DLD1 (cell line): ENCODE results near the gene ANKRD18A.
"Not testable (repeated sequence)": the region's sequence is repeated elsewhere in the genome, so short reads cannot be mapped to it uniquely, and the experiment has no call there.

Source experiments
- in situ Hi-C: cut with HindIII; loops from 2 replicates; pipeline ENCODE4 v1.10.0; 2017; ENCODE audit warnings: low sequenced_read_pairs

The ANKRD18A gene

DNA sequence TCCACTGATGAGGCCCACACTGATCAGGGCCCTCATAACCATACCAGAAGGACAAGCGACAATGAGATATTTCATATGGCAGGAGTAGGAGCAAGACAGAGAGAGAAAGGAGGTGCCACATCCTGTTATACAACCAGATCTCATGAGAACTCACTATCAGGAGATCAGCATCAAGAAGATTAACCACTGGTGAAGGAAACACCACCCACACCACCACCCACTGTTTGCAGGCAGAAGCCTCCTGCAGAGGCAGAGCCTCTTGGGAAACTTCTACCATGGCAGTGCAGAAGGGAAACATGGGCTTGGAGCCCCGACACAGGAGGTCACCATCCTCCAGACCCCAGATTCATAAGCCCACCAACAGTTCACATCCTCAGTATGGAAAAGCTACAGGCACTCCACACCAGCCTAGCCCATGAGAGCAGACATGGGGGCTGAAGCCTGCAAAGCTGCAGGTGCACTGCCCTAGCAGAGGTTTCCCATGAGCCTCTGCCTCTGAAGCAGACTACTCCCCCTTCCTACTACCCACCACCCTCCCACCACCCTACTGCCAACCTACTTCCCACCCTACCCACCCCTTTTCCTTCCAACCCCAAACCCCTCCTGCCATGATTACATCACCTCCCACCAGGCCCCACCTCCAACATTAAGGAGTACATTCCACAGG lies 73.8 kb downstream of the ANKRD18A start:
- in situ Hi-C loops = not testable (repeated sequence)

DNA sequence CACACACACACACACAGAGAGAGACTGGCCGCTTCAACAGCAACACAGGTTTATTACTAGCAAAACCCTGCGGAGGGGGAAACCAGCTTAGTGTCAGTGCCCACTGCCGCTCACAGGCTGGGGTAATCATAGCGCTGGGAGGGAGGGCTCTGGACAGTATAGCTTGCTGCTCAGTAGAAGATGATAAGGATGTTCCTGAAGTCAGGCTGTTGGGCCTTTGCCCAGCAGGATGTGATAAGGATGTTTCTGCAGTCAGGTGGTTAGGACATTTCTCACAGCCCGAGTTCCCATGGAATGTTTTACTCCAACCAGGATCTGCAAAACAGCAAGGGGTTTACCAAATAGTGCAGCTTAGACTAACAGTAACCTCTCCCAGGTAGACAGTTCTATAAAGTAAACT lies 79.9 kb downstream of the ANKRD18A start:
- in situ Hi-C loops = not testable (repeated sequence)

DNA sequence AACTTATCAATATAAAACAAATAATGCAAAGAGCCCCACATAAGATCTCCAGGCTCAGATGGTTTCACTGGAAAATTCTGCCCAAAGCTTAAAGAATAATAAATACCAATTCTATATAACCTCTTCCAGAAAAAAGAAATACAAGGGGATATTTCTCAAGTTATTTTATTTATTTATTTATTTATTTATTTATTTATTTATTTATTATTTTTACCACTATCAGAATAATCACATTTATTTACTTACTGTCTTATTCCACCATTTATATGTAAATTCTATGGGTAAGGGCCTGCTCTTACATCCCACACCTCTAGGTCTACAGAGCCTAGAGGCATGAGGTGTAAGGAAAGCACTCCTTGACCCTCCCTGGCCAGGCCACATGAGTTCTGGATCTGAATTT lies 91.1 kb downstream of the ANKRD18A start:
- in situ Hi-C loops = no loop called here

DNA sequence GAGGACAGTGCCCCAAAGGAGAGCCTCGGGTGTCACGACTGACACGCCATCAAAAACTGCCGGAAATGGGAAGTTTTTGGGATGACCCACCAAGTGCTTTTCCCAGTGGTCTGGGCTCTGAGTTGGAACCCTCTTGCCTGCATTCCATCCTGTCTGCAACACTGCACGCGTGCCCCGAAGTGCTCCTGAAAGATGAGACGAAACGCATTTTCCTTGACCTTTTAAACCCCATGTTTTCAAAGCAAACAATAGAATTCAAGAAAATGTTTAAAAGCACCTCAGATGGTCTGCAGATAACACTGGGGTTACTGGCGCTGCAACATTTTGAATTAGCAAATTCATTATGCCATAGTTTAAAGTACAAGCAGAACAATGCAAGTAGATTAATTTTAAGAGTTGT lies 92.9 kb downstream of the ANKRD18A start:
- in situ Hi-C loops = no loop called here

DNA sequence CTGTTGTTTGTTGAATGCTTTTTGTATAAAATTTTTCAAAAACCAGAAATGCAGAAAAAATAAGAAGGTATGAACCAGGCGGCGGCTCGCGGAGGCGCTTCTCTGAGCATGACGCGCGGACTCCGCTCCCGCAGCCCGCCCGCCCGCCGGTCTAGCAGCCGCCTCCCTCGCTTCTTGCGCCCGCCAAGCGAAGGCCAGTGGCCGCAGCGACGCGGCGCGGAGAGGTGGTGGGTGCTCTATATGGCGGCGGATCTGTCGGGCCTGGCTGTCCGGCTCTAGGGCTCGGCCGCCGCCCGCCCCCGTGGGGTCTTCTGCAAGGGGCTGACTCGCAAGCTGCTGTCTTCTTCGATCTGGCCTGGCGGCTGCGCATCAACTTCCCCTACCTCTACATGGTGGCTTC lies 93.8 kb downstream of the ANKRD18A start:
- in situ Hi-C loops = no loop called here

DNA sequence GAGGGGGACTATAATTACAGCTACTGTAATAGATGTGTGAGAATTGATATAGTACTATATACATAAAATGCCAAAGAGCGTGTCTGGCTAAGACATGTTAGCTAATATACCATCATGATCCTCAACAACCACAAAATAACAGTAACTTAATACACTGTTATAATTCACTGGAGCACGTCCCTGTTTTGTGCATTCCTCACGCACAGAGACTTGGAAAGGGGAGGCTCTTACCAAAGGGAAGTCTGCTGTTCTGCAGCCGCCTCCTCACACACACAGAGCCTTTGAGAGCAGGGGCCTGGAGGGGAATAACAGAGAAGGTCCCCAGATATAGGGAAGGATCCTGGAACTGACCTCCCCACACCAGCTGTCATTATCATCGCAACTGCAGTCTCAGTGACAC lies 97.3 kb downstream of the ANKRD18A start:
- in situ Hi-C loops = no loop called here

DNA sequence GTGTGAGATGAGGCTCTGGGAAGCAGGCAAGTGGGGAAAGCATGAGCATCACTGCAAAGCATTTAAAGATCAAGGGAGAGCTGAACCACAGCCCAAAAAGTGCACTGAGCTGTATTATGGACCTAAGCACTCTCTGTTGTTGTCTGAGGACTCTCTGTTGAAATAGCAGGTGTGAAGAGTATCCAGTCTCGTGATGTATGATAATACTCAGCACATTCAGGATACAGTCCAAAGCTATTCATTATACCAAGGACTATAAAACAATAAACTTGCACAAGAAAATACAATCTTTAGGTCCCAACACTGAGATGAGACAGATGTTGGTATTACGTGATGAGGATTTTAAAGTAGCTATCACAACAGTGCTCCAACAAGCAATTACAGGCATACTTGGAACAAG lies 98.6 kb downstream of the ANKRD18A start:
- in situ Hi-C loops = no loop called here
